HG02943 (cell line): ENCODE results near the gene TNRC6B.
"Not testable (repeated sequence)": the region's sequence is repeated elsewhere in the genome, so short reads cannot be mapped to it uniquely, and the experiment has no call there.

Experiments used
- ATAC-seq: cut with Tn5 transposase; IDR thresholded peaks from one replicate; pipeline ENCODE4 v1.9.1; 2021; ENCODE audit warnings: mild to moderate bottlenecking, low read depth, moderate library complexity; ENCODE audit not compliant: unreplicated experiment

Gene TNRC6B

GRCh38 chr22:40206561-40206960, 28.8 kb downstream of the TNRC6B start:
- ATAC-seq, result no peak

GRCh38 chr22:40210818-40211217, 33.1 kb downstream of the TNRC6B start:
- ATAC-seq, result no peak

GRCh38 chr22:40211476-40212054, 33.8 kb downstream of the TNRC6B start:
- no peak for ATAC-seq

- ATAC-seq, result no peak
Measured at GRCh38 chr22:40212121-40212520, 34.4 kb downstream of the TNRC6B start.

- no peak for ATAC-seq
Measured at GRCh38 chr22:40213478-40213877, 35.8 kb downstream of the TNRC6B start.

GRCh38 chr22:40215266-40215665, 37.5 kb downstream of the TNRC6B start:
- no peak for ATAC-seq

- peak; percentile 61 for ATAC-seq
Measured at GRCh38 chr22:40216041-40216756, 38.5 kb downstream of the TNRC6B start.

- no peak for ATAC-seq
Measured at GRCh38 chr22:40218152-40218551, 40.4 kb downstream of the TNRC6B start.

GRCh38 chr22:40218723-40219294, 41.1 kb downstream of the TNRC6B start:
- no peak for ATAC-seq

- ATAC-seq, result no peak
Measured at GRCh38 chr22:40220316-40221054, 42.8 kb downstream of the TNRC6B start.

GRCh38 chr22:40221055-40221414, 43.3 kb downstream of the TNRC6B start:
- ATAC-seq, result no peak

- ATAC-seq, result not testable (repeated sequence)
Measured at GRCh38 chr22:40222979-40223378, 45.3 kb downstream of the TNRC6B start.

GRCh38 chr22:40224702-40225101, 47.0 kb downstream of the TNRC6B start:
- no peak for ATAC-seq

- ATAC-seq, result no peak
Measured at GRCh38 chr22:40226620-40227019, 48.9 kb downstream of the TNRC6B start.

- ATAC-seq, result no peak
Measured at GRCh38 chr22:40231618-40232313, 54.0 kb downstream of the TNRC6B start.

GRCh38 chr22:40232624-40233023, 54.9 kb downstream of the TNRC6B start:
- ATAC-seq, result no peak

GRCh38 chr22:40233886-40234285, 56.2 kb downstream of the TNRC6B start:
- no peak for ATAC-seq

- no peak for ATAC-seq
Measured at GRCh38 chr22:40234658-40235057, 56.9 kb downstream of the TNRC6B start.

GRCh38 chr22:40235308-40235707, 57.6 kb downstream of the TNRC6B start:
- no peak for ATAC-seq

GRCh38 chr22:40236131-40236665, 58.5 kb downstream of the TNRC6B start:
- ATAC-seq, result no peak

- no peak for ATAC-seq
Measured at GRCh38 chr22:40237241-40237640, 59.5 kb downstream of the TNRC6B start.
